NCI-H2196 (cell line): ENCODE measurements around the gene P2RY4.
A peak's percentile ranks its signal among the peaks of the same experiment; 100 is the strongest.
"Not testable (repeated sequence)": the region's sequence is repeated elsewhere in the genome, so short reads cannot be mapped to it uniquely, and the experiment has no call there.

ENCODE experiments used
- DNase-seq: peaks from one replicate; lab custom pipeline; 2025; ENCODE audit not compliant: unreplicated experiment; lab: John Stamatoyannopoulos, UW

P2RY4 gene

GRCh38 chrX:70260104-70260503 lies at the start of gene P2RY4:
Gene P2RY4 (minus strand): TSS chrX:70260204. CDS start chrX:70259624, 580 bp downstream.
- no peak for DNase-seq

GRCh38 chrX:70301716-70302115 lies 41.7 kb upstream of the P2RY4 start:
- no peak for DNase-seq

GRCh38 chrX:70293621-70294020 lies 33.6 kb upstream of the P2RY4 start:
- no peak for DNase-seq

- DNase-seq: no peak
Measured at GRCh38 chrX:70292788-70293187, 32.8 kb upstream of the P2RY4 start.

- peak; percentile 78 for DNase-seq
Measured at GRCh38 chrX:70289793-70290770, 30.1 kb upstream of the P2RY4 start, which contains the start of the genes KIF4A and PDZD11. Gene KIF4A (plus strand): TSS chrX:70290104. CDS start chrX:70290459, 355 bp downstream. Gene PDZD11 (minus strand): TSS chrX:70289927. CDS start chrX:70289341, 586 bp downstream.

- no peak for DNase-seq
Measured at GRCh38 chrX:70289168-70289792, 29.3 kb upstream of the P2RY4 start.

- DNase-seq: no peak
Measured at GRCh38 chrX:70281951-70282350, 21.9 kb upstream of the P2RY4 start, which contains the start of gene RAB41. Gene RAB41 (plus strand): TSS chrX:70282172. CDS start chrX:70282218, 46 bp downstream.

GRCh38 chrX:70280573-70280972 lies 20.6 kb upstream of the P2RY4 start:
- DNase-seq: no peak

GRCh38 chrX:70279081-70279480 lies 19.1 kb upstream of the P2RY4 start:
- no peak for DNase-seq

GRCh38 chrX:70274029-70274428 lies 14.0 kb upstream of the P2RY4 start:
- not testable (repeated sequence) for DNase-seq

- no peak for DNase-seq
Measured at GRCh38 chrX:70268034-70268433, 8.0 kb upstream of the P2RY4 start, which contains the start of gene ARR3. Gene ARR3 (plus strand): TSS chrX:70268334. CDS start chrX:70269386, 1,052 bp downstream.

- DNase-seq: no peak
Measured at GRCh38 chrX:70264784-70265183, 4.8 kb upstream of the P2RY4 start.

GRCh38 chrX:70262952-70263567 lies 3.1 kb upstream of the P2RY4 start:
- peak; percentile 52 for DNase-seq

- no peak for DNase-seq
Measured at GRCh38 chrX:70257423-70258288, 2.3 kb downstream of the P2RY4 start.

GRCh38 chrX:70255452-70255851 lies 4.6 kb downstream of the P2RY4 start:
- DNase-seq: no peak

GRCh38 chrX:70254909-70255308 lies 5.1 kb downstream of the P2RY4 start:
- no peak for DNase-seq

GRCh38 chrX:70254063-70254400 lies 6.0 kb downstream of the P2RY4 start:
- DNase-seq: no peak

GRCh38 chrX:70253377-70254062 lies 6.5 kb downstream of the P2RY4 start:
- peak; percentile 15 for DNase-seq

GRCh38 chrX:70252491-70252890 lies 7.5 kb downstream of the P2RY4 start:
- DNase-seq: no peak

- no peak for DNase-seq
Measured at GRCh38 chrX:70247252-70247651, 12.8 kb downstream of the P2RY4 start.
